ENCODE measurements around the gene GNPDA1.

DNA sequence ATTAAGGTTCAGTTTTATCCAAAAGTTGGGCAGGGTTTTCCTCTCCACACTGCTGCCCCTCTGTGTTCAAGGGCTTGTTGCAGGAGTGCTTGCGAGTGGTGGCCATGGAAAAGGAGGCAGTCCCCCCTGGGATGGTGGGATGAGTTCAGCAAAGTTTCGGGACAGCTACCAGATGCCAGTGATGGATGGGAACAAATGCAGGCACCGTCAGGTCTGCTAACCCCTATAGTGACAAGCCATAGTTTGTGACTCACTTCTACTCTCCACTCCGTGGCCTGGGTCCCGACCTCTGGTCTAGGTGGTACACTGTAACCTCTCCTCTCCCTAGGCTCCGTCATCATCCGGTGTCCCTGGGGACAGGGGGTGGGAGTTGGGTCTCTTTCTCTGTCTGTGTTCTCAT lies 47.8 kb downstream of the GNPDA1 start:
- TF ChIP-seq, protein P1, sequence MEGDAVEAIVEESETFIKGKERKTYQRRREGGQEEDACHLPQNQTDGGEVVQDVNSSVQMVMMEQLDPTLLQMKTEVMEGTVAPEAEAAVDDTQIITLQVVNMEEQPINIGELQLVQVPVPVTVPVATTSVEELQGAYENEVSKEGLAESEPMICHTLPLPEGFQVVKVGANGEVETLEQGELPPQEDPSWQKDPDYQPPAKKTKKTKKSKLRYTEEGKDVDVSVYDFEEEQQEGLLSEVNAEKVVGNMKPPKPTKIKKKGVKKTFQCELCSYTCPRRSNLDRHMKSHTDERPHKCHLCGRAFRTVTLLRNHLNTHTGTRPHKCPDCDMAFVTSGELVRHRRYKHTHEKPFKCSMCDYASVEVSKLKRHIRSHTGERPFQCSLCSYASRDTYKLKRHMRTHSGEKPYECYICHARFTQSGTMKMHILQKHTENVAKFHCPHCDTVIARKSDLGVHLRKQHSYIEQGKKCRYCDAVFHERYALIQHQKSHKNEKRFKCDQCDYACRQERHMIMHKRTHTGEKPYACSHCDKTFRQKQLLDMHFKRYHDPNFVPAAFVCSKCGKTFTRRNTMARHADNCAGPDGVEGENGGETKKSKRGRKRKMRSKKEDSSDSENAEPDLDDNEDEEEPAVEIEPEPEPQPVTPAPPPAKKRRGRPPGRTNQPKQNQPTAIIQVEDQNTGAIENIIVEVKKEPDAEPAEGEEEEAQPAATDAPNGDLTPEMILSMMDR (IDR thresholded peaks at IDR 0.05): no peak
- TF ChIP-seq POLR2A (IDR thresholded peaks at IDR 0.05): no peak
